NCI-H128 (cell line): Measurements from ENCODE around the gene UBE2O.

Experiments
- DNase-seq: peaks from one replicate; lab custom pipeline; 2025; ENCODE audit not compliant: unreplicated experiment; lab: John Stamatoyannopoulos, UW

Gene UBE2O

DNA sequence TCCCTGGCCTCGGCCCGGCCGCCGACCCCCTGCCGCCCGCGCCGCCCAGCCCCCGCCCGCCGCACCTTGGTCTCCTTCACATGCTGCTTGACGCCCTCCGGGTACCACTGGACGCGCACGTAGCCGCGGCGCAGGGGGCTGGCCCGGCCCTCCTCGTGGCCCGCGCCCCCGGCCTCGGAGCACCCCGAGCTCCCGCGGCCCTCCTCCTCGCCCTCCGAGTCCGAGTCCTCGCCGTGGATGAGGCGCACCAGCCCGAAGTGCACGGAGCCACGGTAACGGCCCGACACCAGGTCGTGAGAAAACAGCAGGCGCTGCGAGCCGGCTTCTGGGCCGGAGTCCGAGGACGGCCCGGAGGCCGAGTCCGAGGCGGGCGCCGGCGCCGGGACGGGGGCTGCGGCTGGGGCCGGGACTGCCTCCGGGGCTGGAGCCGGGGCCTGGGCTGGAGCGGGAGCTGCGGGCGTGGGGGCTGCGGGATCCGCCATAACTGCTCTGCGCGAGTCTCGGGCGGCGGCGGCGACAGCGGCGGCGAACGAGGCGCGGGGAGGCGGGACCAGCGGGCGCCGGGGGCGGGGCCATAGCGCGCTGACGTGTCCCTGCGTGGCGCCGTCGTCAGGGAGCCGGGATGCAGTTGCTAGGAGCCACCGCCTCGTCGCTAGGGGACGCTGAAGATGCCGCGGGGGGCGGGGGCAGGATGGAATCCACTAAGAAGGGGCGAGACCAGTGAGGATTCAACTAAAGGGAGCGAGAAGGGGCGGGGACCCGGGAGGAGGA lies at the start of gene UBE2O:
Gene UBE2O (minus strand): TSS at position 493 of the 771 bp plus-strand sequence. CDS start 11 bp downstream, at position 482.
- peak; percentile 67 for DNase-seq

DNA sequence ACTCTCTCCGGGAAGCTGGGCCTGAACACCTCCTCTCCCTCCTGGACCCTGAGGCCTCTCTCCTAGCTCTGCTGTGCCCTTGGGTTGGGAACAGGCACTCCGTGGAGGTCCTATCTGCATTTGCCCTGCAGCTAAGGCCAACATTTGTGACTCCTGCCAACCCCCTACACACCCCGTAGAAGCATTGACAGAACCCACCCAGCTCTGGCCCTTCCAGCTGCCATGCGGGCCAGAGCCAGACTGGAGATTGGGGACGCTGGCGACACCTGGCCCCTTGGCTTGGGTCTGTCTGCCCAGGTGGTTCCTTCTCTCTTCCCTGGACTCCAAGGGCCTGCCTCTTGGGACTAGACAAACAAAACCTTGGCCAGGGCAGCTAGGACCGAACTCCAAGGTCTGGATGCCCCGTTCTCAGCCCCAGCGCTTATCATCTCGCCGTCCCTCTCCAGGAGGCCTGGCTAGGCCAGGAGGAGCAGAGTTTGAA lies 48.9 kb upstream of the UBE2O start:
- DNase-seq = no peak

DNA sequence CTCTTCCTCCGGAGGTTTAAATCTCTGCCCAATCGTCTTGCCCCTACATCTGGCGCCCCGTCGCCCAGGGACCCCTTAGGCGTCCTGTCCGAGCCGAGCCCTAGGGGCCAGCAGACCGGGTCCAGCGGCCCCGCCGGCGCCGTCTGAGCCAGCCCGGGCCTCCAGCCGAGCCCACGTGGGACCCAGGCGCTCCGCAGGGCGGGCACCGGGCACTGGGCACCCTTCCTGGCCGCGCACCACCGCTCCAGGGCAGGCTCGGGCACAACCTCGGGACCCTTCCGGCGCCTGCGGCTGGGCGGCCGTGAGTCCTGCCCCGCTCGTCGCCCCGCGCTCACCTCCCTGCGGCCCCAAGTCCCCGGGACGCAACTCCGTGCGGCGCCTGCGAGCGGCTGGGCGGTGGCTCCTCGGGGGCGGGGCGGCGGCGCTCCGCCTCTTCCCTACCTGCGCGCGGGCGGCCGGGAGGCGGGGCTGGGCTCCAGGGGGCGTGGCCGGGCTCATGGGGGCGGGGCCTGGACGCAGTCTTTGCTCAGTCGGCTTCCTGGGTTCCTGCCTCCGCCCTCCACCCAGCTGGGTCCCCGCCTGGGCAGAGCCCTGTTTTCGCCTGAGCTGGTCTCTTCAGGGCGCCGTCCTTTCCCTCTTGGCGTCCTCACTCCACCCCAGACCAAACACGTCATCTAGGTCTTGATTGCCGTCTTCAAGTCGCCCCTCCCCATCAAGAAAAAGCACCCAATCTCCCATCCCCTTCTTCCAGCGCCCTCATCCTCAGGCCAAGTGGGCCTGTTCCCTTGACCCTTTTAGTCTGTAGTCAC lies 48.3 kb upstream of the UBE2O start, which contains the start of gene RHBDF2:
Gene RHBDF2 (minus strand): TSS at position 406 of the 809 bp plus-strand sequence. CDS start 19,899 bp downstream, outside the sequence.
- peak; percentile 15 for DNase-seq

DNA sequence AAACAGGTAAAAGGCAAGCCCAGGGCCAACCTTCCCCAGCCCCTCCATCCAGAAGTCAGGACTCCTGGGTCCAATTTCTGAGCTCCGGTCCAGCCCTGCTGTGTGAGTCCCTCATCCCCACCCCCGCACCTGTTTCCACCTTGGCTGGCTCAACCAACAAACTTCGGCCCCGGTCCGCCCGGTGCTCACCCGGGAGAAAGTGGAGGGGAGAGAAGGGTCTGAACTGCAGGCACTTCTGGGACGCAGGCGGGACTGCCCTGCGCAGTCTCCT lies 47.7 kb upstream of the UBE2O start:
- no peak for DNase-seq

DNA sequence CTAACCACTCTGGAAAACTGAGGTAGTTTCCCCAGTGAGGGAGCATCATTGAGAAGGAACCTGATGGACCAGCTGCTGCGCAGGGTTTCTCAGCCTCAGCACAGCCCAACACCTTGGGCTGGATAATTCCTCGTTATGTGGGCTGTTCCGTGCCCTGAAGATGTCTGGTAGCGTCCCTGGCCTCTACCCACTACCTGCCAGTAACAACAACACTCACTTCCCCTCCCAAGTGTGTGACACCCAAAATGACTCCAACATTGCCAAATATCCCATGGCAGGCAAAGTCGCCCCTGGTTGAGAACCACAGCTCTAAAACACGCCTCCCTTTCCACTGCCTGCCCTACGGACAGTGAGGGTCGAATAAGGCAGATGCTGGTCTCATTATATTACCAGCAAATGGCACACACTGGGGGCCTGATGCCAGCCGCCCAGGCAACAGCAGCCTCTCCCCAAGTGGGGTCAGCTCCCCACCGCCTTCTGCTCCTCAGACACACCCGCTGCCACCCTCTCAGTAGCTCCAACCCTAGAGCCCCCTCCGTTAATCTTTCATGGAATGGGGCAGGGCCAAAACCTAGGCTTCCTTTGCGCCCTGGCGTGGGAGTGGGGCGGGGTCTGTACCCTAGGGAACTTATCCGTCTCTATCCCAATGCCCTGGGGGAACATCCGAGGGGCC lies 47.3 kb upstream of the UBE2O start:
- DNase-seq = no peak

DNA sequence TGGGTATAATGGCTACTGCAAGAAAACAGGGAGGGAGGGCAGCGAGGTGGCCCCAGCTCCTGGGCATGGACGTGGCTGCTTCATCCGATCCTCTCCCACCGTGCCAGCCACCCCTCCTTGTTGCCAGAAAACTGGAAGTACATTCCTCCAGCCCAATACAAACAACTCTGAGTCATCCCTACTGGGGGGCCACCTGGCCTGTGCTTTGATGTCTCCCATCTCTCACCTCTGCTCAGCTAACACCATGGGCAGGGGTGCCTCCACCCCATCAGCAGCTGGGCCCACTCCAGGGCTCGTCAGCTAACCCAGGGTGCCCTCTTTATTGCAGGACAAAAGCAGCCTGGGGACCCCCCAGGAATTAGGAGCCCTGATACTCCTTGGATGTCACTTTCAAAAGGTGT lies 46.3 kb upstream of the UBE2O start:
- no peak for DNase-seq

DNA sequence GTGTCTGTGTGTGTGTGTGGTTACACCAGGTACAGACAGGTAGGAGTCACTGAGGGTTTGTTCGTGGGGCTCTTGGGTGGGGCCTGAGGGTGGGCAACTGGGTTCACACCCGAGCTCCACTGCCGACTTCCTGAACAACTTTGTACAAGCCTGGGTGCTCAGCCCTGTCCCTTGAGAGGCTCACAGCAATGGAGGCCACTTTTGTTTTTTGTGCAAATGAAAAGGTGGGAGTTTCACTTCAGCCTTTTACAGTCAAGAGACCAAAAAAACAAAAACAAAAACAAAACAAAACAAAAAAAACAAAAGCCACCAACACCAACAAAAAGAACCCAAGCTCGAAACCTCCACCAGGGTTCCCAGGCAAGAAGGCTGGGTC lies 45.9 kb upstream of the UBE2O start:
- DNase-seq = no peak

DNA sequence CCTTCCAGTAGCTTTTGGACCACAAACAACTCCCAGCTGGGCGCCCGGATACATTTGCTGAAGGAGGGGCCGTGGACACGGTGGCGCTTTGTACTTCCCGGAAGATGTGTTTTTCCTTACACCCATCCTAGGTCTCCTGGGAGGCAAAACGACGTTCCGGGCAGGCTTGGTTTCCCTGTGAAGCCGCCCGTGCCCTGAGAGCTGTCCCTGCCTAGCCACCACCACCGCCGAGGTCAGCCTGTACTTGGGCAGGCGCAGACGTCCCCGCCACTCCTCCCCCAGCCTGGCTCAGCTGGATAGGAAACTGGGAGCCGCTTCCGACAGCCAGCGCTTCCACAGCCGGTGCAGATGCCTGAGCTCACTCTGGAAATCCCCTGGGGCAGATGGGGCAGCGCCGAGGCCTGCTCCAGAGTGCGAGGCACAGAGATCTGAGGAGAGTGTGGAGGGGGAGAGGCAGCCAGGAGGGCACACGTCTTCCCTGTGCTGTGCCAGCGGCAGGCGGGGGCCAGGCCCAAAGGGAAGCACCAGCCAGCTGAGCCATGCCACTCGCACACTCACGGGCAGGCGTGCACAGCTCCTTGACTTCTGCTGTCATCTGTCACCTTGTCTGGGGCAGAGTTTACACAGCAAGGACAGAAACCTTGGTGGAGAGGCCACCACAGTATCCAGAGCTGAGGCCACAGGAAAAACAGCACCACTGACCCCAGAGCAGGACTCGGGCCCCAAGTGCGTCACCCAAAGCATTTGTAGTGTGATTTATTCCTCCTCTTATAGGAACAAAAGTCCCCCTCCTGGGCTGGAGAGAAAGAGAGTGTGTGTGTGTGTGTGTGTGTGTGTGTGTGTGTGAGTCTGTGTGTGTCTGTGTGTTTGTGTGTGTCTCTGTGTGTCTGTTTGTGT lies 45.3 kb upstream of the UBE2O start:
- DNase-seq = peak; percentile 23

DNA sequence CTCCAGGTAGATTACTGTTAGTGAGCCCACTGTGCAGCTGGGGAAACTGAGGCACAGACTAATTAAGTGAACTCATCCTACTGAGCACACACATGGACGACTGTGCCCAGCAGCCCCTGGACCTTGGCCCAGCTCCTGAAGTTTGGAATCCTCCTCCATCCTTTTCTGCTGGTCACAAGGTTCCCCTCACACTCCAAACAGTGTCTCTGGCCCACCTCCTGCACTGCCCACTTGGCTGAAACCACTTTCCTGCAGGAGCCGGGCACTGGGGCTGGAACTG lies 44.7 kb upstream of the UBE2O start:
- DNase-seq = no peak

DNA sequence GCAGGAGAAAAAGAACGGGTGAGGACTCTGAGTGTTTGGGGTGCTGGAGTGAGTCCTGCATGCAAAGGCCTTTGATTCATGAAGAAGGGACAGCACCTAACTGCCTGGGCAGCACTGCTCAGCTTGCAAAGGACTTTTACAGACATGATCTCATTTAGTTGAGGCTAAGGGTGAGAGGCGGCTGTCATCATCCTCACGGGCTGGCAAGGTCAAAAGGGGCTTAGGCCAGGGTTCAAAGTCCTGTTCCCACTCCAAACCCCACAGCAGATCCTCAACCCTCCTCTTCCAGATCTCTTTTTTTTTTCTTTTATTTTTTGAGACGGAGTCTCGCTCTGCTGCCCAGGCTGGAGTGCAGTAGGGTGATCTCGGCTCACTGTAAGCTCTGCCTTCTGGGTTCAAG lies 43.5 kb upstream of the UBE2O start:
- no peak for DNase-seq

DNA sequence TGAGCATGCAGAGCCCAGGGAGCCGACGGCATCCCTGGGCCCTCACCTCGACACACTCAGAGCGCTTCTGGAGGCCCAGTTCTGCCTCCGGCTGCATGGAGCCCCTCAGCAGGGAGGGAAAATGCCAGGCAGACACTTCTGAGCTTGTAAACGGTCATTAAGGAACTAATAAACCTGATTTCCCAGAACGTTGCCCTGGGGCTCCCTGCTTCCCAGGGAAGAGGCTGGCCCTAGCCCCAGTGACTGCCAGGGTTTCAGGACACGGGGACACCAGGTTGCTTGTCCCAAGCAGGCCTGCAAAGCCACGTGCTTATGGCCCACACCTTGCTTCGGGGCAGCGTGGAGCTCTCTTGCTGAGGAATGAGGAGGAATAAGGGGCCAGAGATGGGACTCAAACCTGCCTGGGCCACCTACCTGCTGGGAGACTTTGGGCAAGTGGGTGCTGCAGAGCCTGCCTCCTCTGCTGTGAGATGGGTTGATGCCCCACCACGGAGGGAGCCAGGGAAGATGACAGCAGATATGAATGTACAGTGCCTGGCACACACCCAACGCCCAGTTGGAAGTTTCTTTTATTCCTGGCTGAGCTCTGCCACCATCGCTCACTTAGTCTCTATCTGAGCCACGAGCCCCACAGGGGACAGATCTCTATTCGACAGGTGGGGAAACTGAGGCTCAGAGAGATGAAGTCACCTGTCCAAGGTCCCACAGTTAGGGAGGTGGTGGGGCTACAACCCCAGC lies 42.9 kb upstream of the UBE2O start:
- no peak for DNase-seq

DNA sequence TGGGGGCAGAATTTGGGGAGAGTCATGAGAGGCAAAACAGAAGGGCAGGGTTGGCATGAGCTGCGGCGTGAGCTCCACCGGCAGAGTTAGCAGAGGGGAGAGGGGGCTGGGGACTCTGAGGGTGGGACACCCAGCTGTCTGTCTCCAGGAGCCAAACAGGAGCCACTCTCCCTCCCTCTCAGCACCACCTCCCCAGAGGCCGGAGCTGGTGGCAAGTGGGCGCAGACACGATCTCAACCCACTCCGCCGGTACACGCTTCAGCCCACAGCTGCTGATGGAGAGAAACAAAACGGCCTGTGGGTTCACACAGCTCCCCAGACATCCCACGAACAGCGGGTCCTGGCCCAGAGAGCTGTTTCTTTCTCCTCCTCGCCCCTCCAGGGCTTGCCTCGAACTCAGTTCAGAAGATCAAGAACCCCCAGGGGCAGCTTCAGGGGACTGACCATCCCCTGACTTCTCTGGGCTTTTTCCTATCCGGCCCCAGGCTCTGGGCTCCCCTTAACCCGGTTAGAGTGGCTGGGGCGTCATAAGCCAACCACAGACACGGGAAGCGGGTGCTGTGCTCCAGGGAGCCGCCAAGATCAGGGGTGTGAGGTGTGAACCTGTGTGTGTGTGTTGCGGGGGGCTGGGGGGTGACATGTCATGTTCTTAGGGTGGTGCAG lies 40.7 kb upstream of the UBE2O start:
- no peak for DNase-seq

DNA sequence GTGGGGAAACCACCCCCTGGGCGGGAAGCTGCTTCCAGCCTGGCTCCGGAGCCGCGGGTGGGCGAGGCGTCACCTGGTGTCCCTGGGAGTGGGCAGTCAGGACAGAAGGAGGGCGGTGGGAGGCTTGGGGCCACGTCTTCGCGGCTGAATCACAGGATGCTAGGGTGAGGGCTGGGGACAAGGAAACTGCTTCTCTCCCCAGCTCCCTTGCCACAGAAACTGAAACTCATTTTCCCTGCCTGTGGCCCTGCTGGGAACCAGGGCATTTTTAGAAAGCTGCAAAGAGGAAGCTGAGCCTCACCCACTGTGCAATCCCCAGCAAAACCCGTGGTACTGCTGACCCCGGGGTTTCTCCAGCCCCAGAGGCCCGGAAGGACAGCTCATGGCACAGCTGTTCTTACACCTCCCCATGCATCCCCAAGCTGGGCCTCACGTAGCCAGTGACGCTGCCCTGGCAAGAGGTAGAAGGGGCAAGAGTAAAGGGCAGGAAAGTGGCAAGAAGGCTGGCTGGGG lies 40.1 kb upstream of the UBE2O start:
- DNase-seq = no peak

DNA sequence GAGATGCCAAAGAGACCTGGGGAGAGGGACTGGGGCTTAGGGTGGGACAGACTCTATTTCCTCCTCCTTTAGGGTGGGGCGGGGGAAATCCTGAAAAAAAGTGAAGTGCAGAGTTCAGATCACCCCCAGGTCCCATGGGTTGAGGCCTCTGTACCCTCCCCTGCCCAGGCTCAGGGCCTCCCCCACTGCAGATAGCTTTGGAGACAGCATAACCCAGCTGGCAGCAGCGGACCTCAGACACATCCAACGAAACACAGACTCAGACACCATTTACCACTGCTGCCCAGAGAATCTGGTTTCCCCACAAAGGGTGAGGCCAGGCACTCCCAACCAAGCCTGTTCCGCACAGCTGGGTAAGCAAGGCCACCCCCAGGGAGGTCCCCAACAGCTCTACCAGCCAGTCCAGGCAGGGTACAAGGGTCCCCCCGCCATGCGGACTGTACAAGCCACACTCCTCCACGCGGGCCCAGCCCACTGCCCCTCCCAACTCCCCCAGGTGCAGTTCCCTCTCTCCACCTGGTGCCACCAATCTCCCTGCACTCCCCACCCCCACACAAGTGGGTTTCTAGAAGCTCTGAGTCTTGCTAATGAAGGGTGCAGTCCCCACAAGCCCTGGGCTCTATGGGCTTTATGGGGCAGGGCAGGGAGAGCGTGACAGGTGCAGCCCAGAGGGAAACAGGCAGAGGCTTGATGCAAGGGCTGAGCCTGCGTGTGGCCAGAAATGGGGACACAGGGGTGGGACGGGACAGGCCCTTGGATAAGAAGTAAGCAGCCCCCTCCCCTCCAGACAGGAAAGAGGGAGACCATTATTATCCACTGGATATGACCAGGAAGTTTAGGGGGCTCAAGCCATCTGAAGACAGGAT lies 39.4 kb upstream of the UBE2O start:
- DNase-seq = no peak

DNA sequence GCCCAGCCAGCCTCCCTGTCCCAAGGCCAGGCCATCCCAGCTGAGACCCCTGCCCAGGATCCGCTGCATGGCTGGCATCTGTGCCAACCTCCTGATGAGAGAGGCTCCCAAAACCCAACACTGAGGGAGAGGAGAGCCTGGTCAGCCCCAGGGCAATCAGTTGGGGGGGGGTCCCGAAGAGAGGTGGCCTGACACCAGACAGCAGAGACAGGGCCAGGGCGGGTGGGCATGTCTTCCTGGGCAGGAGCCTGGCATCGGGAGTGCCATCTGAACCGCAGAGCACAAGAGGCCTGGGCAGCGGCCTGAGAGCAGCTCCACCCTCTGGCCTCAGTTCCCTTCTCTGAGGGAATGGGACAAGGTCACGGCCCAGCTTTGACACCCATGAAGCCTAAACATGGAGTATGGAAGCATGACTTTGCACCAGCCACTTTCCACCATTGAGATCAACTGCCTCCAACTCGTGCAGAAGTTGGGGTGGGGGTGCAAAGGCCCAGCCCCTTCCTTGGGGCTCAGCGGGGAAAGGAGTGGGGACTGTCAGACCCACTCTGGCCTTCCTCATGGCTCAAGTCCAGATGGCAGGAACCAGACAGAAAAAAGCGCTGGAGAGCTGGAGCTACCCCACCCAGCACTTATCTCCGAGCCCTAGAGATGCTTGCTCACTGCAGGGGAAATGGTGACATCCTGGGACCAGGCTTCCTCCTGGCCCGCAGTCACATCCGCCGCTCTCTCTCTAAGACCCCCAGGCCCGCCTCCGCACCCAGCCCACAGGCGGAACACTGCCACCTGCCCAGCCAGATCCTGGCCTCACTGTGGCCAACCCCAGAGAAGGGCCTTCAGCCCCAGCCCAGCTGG lies 38.5 kb upstream of the UBE2O start:
- DNase-seq = no peak

DNA sequence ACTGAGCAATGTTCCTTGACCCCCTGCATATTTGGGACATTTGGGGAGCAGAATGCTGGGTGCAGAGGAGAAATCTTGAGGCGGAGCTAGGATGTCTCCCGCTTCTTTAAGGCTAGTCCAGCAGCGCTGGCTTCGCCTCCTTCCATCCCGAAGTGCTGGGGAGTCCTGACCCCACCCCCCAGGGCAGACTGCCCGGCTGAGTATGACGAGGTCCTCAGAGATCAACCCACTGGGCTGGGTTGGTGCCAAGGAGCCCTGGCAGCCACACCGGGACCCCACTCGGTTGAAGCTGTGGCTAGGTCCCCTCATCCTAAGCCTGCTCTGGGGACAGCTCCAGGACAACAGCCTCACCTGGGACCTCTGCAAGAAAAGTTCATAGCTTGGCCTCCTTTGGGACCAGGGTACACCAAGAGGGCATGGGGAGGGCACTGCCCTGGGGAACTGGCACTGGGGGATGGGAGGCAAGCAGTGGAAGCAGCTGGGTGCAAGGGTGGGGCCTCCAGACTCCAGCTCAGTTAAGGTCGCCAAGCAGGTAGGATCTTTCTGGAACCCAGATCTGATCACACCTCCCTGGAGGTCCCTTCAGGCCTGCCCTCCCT lies 37.3 kb upstream of the UBE2O start:
- no peak for DNase-seq

DNA sequence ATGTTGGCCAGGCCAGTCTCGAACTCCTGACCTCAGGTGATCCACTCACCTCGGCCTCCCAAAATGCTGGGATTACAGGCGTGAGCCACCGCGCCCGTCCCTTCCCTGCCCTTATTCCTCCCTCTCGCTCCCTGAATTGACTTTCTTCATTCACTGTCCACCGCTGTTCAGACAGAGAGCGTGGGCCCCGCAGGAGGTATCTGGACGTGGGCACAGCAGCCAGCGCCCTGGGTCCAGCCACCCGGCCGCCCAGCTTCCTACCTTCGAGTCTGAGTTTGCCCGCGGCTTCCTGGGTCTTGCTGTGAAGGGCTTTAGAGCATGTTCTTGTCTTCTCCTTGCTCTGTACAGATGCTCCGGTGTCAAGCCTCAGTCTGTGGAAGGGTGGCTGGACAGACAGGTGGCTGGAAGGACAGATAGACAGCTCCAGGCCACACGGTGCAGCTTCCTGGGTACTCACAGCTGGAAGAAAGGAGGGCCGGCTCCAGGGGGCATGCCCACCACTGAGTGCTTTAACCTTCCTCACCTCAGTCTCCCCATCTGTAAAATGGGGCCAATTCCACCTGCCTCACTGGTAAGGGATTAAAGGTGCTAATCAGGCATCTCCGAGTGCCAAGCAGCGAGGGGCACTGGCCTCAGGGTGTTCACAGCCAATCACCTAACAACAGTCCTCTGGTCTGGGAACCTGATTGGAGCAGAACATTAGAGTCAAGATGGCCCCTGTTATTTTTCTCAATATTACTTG lies 34.7 kb upstream of the UBE2O start:
- DNase-seq = no peak
